PC-3 (cell line): ENCODE data around the gene SIVA1. TPM values are rescaled to one million over a fixed set of nuclear protein-coding genes. Genes with fewer than 3 reads are reported as not detected.
A peak's percentile ranks its signal among the peaks of the same experiment; 100 is the strongest.

Experiments used
- ATAC-seq: fragments of 200-7000 bp; cut with Tn5 transposase; 2 replicates; pipeline ENCODE4 v1.9.1; 2020; ENCODE audit warnings: mild to moderate bottlenecking, moderate library complexity
- BruUV-seq: library from RNA; stranded (reverse); fragments of 400-500 nt; replicated peaks from 2 replicates; lab custom pipeline; 2021; lab: Mats Ljungman, UMichigan
- CTCF ChIA-PET: fragments of 300-600 bp; sonication (Branson Sonifier 250); formaldehyde crosslinking; loops from one replicate; lab custom pipeline; 2022; ENCODE audit warnings: antibody characterized with exemption; lab: Charles Lee
- POLR2A ChIA-PET: fragments of 300-600 bp; sonication (Branson Sonifier 250); formaldehyde crosslinking; loops from one replicate; lab custom pipeline; 2022; ENCODE audit warnings: antibody characterized with exemption; ENCODE audit not compliant: unreplicated experiment; lab: Charles Lee
- DNase-seq: peaks from one replicate; pipeline ENCODE4 v3.0.0-alpha.2; 2015
- H2AFZ ChIP-seq: fragments of 300-600 bp; sonication (generic); 2 replicates; pipeline ENCODE4 v1.6.0; 2016; ENCODE audit warnings: antibody characterized with exemption, low read length
- H3F3A ChIP-seq: fragments of 300-600 bp; sonication (generic); one replicate; pipeline ENCODE4 v1.6.0; 2017; ENCODE audit warnings: antibody characterized with exemption, low read length, control low read depth, mild to moderate bottlenecking; ENCODE audit not compliant: unreplicated experiment
- H3K27ac ChIP-seq: fragments of 300-600 bp; sonication (generic); 2 replicates; pipeline ENCODE4 v1.5.1; 2016; ENCODE audit warnings: mild to moderate bottlenecking, low read length
- H3K27me3 ChIP-seq: fragments of 300-600 bp; sonication (generic); 2 replicates; pipeline ENCODE4 v1.6.1; 2016; ENCODE audit warnings: low read length, mixed read lengths
- H3K36me3 ChIP-seq: fragments of 300-600 bp; sonication (generic); 2 replicates; pipeline ENCODE4 v1.6.1; 2016; ENCODE audit warnings: low read depth, mixed run types, low read length, mixed read lengths
- H3K4me1 ChIP-seq: fragments of 300-600 bp; sonication (generic); 2 replicates; pipeline ENCODE4 v1.5.1; 2016; ENCODE audit warnings: low read length; ENCODE audit not compliant: insufficient read depth
- H3K4me2 ChIP-seq: fragments of 300-600 bp; sonication (generic); 2 replicates; pipeline ENCODE4 v1.6.0; 2016; ENCODE audit warnings: low read length
- H3K4me3 ChIP-seq: fragments of 300-600 bp; sonication (generic); 2 replicates; pipeline ENCODE4 v1.5.1; 2016; ENCODE audit warnings: mild to moderate bottlenecking, low read length, mixed read lengths
- H3K79me2 ChIP-seq: fragments of 300-600 bp; sonication (generic); 2 replicates; pipeline ENCODE4 v1.6.1; 2017; ENCODE audit warnings: low read length, mixed read lengths
- H3K9ac ChIP-seq: fragments of 300-600 bp; sonication (generic); 2 replicates; pipeline ENCODE4 v1.6.0; 2016; ENCODE audit warnings: mild to moderate bottlenecking, low read length
- H3K9me2 ChIP-seq: fragments of 300-600 bp; sonication (generic); replicated peaks from 2 replicates; pipeline ENCODE4 v1.6.1; 2016; ENCODE audit warnings: mixed run types, low read length, mixed read lengths
- H3K9me3 ChIP-seq: fragments of 300-600 bp; sonication (generic); 2 replicates; pipeline ENCODE4 v1.6.1; 2016; ENCODE audit warnings: low read length, mixed read lengths
- H4K20me1 ChIP-seq: fragments of 300-600 bp; sonication (generic); 2 replicates; pipeline ENCODE4 v1.6.1; 2016; ENCODE audit warnings: low read length, mixed read lengths
- EZH2 ChIP-seq: fragments of 300-600 bp; sonication (generic); IDR thresholded peaks from one replicate; pipeline ENCODE4 v1.6.1; 2017; ENCODE audit warnings: antibody characterized with exemption, mild to moderate bottlenecking, low read length; ENCODE audit not compliant: unreplicated experiment
- EZH2phosphoT487 ChIP-seq: fragments of 300-600 bp; sonication (generic); IDR thresholded peaks from 2 replicates; pipeline ENCODE4 v1.6.1; 2018; ENCODE audit warnings: mild to moderate bottlenecking, antibody characterized with exemption, low read length, borderline replicate concordance
- intact Hi-C: fragments of 100-400 bp; cut with micrococcal nuclease; formaldehyde crosslinking; loops from 2 replicates; pipeline ENCODE4 v1.9.0; 2023
- total RNA-seq: library from RNA; depleted of rRNA; stranded (reverse); fragments of >200 nt; gene quantifications from 2 replicates; pipeline ENCODE4 v1.2.3, GENCODE V29; 2014
- TF ChIP-seq, protein P1 (sequence below): fragments of 300-600 bp; sonication (generic); conservative IDR thresholded peaks from 2 replicates; pipeline ENCODE4 v1.5.1; 2017; ENCODE audit warnings: antibody characterized with exemption, low read depth, mild to moderate bottlenecking, low read length

SIVA1 gene
- total RNA-seq, 1 experiment from 2014 or later, result 375 TPM

DNA sequence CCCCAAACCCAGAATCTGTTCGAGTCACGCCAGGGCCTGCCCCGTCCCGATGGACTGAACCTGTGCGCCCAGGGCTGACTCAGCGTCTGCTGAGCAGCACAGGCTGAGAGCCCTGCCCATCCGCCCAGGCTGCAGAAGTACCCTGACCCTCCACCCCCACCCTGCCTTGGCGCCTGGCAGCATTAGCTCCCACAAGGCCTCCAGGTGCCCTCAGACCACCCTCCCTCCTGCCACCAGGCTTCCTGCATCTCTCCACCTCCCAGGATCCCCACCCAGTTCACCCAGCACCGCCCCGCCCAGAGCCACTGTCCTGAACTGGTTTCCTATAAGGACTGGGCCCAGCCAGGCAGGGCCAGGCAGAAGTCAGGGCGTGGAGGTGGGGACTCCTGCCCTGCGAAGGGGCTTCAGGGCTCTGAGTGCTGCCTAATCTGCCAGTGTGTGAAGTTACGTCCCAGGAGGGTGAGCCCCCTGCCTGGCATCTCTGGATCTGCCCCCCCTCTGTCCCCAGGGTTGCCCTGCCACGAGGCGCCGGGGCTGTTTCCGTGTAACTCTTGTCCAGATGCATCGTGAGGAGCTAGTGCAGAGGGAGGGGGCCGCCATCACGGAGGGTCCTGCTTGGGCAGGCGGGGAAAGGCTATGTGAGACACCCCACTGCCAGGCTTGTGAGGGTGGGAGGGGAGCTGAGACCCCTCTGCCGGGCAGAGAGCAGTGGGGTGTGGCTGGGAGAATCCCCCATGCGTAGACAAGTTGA is 19.8 kb upstream of the SIVA1 start:
- intact Hi-C loops, result no loop called here
- H3K27me3 ChIP-seq, result no peaks in the 10 kb centered on the region
- H2AFZ ChIP-seq, result no peak overlapping the region
- peak overlapping the region; percentile 17; the same call in 1 of the 2 replicates for H3K27ac ChIP-seq
- TF ChIP-seq, protein P1, sequence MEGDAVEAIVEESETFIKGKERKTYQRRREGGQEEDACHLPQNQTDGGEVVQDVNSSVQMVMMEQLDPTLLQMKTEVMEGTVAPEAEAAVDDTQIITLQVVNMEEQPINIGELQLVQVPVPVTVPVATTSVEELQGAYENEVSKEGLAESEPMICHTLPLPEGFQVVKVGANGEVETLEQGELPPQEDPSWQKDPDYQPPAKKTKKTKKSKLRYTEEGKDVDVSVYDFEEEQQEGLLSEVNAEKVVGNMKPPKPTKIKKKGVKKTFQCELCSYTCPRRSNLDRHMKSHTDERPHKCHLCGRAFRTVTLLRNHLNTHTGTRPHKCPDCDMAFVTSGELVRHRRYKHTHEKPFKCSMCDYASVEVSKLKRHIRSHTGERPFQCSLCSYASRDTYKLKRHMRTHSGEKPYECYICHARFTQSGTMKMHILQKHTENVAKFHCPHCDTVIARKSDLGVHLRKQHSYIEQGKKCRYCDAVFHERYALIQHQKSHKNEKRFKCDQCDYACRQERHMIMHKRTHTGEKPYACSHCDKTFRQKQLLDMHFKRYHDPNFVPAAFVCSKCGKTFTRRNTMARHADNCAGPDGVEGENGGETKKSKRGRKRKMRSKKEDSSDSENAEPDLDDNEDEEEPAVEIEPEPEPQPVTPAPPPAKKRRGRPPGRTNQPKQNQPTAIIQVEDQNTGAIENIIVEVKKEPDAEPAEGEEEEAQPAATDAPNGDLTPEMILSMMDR, result no peak
- TF ChIP-seq EZH2phosphoT487 (no peak), EZH2 (no peak)
- H3K9me3 ChIP-seq, result no peaks in the 10 kb centered on the region
- ATAC-seq (peak; percentile 53), DNase-seq (peak; percentile 33)
- peaks cover 12% of the 10 kb centered on the region for H3K4me1 ChIP-seq
- no peaks in the 10 kb centered on the region for H4K20me1 ChIP-seq
- 0 out of 2 replicates have a peak overlapping the region, but pooled peaks have one; percentile 18 for H3K4me2 ChIP-seq
- no peaks in the 10 kb centered on the region for H3K36me3 ChIP-seq
- no peaks in the 10 kb centered on the region for H3K9me2 ChIP-seq
- no peak overlapping the region for H3K9ac ChIP-seq
- ChIA-PET CTCF (no interaction called here), POLR2A (no interaction called here)
- no peaks in the 10 kb centered on the region for H3F3A ChIP-seq
- no peak overlapping the region for H3K4me3 ChIP-seq
- no TSS peak for BruUV-seq
- no peaks in the 10 kb centered on the region for H3K79me2 ChIP-seq

DNA sequence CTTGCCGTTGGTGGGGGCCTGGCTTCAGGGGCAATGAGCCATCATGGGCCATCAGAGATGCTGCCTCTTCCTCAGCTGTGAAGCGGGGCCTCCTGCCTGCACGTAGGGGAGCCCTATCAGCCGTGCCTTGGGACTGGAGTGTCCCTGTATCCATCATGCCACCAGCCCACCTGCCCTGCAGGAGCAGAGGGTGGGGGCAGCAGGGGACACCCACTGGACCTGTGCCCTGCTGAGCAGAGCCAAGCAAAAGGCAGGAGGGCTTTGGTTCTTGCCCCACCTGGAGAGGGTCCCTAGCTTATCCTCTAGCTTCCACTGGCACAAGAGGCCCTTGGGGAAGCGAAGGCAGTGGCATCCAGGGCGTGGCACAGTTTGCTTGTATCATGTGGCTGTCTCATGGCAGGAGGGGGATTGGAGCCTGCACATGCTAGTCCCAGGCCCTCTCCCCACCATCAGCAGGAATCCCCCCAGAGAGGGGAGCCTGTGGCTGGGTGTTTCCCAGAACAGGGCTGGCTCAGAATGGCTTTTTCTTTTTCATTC is 18.8 kb upstream of the SIVA1 start:
- Histone ChIP-seq H3K9ac (no peak overlapping the region), H3K4me2 (no peak overlapping the region), H3K36me3 (no peaks in the 10 kb centered on the region), H3K27me3 (no peaks in the 10 kb centered on the region), H3K9me3 (no peaks in the 10 kb centered on the region), H3K79me2 (no peaks in the 10 kb centered on the region), H2AFZ (no peak overlapping the region), H3K4me3 (no peak overlapping the region), H4K20me1 (no peaks in the 10 kb centered on the region), H3K4me1 (peaks cover 12% of the 10 kb centered on the region), H3K27ac (no peak overlapping the region), H3F3A (no peaks in the 10 kb centered on the region), H3K9me2 (no peaks in the 10 kb centered on the region)
- no peak for ATAC-seq
- TF ChIP-seq EZH2phosphoT487, result no peak
- TF ChIP-seq, protein P1, result no peak
- TF ChIP-seq EZH2, result no peak
- CTCF ChIA-PET, result no interaction called here
- no TSS peak for BruUV-seq
- intact Hi-C loops, result no loop called here
- POLR2A ChIA-PET, result no interaction called here
- DNase-seq, result no peak

DNA sequence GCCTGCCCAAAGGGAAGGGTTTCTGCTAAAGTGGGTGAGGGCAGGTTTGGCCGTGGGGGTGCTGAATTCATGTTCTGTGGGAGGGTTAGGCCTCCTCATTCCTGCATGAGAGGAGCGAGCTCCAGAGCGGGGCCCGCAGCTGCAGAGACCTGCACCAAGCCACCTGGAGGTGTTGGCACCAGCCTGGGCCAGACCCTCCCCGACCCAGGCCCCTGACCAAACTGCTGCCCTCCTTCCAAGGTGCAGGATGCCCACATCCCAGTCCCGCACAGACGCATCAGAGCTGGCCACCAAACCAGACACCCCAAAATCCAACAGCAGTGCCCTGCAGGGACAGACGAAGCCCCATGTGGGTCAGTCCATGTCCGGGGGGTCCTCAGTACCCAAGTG is 18.4 kb upstream of the SIVA1 start:
- no peak overlapping the region for H3K27ac ChIP-seq
- H3F3A ChIP-seq, result no peaks in the 10 kb centered on the region
- no peak overlapping the region for H3K4me3 ChIP-seq
- no peaks in the 10 kb centered on the region for H3K9me2 ChIP-seq
- BruUV-seq, result no TSS peak
- DNase-seq (no peak), ATAC-seq (no peak)
- no peaks in the 10 kb centered on the region for H3K27me3 ChIP-seq
- CTCF ChIA-PET, result no interaction called here
- TF ChIP-seq EZH2 (no peak), EZH2phosphoT487 (no peak)
- TF ChIP-seq, protein P1, result no peak
- no peak overlapping the region for H2AFZ ChIP-seq
- no peaks in the 10 kb centered on the region for H3K79me2 ChIP-seq
- no peaks in the 10 kb centered on the region for H3K36me3 ChIP-seq
- H3K4me1 ChIP-seq, result peaks cover 12% of the 10 kb centered on the region
- H3K9me3 ChIP-seq, result no peaks in the 10 kb centered on the region
- H4K20me1 ChIP-seq, result no peaks in the 10 kb centered on the region
- intact Hi-C loops, result no loop called here
- H3K4me2 ChIP-seq, result no peak overlapping the region
- H3K9ac ChIP-seq, result no peak overlapping the region
- POLR2A ChIA-PET, result no interaction called here
